ENCODE measurements around the gene KCNQ1.
"Not testable (repeated sequence)": the region's sequence is repeated elsewhere in the genome, so short reads cannot be mapped to it uniquely, and the experiment has no call there.

The KCNQ1 gene

DNA sequence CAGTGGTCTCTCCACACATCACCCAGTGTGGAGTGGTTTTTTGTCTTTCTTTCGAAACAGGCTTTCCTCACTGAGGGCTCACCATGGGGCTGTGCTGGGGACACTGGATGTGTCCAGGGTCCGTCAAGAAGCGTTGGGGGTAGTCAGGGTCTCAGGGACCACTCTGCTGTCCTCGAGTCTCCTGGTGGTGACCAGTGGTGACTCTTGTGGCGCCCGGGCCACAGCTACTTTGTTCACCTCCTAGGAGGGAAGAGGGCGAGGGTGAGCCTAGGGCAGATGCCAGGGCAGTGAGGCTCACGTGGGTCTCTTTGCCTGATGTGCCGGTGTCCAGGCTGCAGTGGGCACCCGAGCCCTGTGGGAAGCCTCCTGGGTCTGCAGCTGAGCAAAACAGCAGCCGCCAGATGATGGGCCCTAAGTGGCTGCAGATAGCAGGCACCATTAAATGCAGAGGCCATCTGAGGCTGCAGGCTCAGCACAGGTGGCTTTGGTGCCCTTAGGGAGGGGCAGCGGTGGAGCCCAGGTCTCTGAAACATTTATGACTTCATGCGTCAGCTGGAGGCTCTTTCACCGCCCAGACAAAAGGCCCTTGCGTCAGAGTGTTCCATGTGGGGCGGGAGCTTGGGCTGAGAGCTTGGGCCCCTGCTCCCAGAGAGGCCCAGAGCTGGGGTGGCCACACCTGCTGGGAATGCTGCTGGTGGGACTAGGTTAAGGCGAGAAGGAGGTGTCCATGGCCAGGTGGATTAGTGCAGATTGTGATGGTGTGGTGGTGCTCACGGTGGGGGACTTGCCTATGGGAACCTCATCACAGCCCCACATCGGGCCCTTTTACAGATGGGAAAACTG lies 29.5 kb downstream of the KCNQ1 start:
- DNase-seq (ENCODE audit: low read depth) = no peak

DNA sequence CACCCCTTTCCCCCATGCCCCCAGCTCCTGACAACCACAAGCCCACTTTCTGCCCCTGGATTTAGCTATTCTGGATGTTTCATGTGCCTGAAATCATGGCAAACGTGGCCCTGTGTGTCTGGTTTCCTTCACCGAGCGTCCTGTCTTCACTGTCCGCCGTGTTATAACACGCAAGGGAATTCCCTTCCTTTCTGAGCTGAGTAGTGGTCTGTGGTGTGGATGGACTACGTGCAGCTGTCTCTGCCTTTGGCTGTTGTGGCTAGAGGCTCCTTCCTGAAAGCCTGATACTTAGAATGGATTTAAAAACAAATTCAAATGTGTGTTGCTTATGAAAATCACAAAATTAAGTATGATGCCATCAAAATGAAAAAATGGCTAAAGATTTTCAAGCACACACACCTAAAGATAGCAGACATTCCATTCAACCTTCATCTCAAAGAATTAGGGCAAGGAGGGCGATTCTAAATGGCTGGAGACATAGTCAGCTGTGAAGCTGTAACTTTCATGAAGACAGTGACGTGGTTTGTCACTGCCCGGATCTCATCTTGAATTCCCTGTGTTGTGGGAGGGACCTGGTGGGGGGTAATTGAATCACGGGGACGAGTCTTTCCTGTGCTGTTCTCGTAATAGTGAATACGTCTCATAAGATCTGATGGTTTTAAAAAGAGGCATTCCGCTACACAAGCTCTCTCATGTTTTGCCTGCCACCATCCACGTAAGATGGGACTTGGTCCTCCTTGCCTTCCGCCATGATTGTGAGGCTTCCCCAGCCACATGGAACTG lies 30.5 kb downstream of the KCNQ1 start:
- DNase-seq (ENCODE audit: low read depth) = no peak

DNA sequence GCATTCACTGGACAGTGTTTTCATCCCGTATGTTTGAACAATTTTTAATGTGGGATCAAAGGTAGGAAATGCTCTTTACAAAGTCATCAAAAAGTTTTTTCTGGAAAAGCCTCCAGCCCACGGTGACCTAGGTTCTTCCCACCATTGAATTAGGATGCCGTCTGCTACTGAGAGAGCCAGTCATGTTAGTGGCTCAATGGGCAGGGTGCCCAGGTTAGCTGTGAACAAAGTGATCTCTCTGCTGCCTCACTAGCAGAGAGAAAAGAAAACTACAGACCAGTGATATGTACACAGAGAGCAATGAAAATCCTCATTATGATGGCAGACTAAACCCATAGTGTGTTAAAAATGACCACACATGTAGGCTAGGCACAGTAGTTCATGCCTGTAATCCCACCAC lies 32.4 kb downstream of the KCNQ1 start:
- DNase-seq (ENCODE audit: low read depth) = no peak

DNA sequence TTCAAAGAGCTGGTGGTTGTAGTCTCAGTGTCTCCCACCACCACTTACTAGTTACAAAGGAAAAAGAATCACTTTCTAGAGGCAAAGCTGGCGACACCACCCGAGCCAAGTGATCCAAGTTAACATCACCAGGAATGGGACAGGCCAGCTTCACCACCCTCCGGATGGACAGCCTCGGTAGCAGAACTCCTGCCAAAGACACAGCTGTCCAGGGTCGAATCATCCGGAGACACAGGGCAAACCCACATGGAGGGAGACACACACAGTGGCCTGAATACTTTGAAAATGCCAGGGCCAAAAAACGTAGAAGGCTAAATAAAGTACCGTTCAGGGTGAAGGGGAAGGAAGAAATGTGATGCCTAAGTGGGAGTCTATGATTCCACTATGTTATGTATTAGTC lies 33.1 kb downstream of the KCNQ1 start:
- DNase-seq (ENCODE audit: low read depth) = no peak

GRCh38 chr11:2480067-2480873 lies 35.5 kb downstream of the KCNQ1 start:
- DNase-seq (ENCODE audit: low read depth) = not testable (repeated sequence)

- no peak for DNase-seq (ENCODE audit: low read depth)
These were observed 36.0 kb downstream of the KCNQ1 start for GRCh38 chr11:2480874-2481220.

DNA sequence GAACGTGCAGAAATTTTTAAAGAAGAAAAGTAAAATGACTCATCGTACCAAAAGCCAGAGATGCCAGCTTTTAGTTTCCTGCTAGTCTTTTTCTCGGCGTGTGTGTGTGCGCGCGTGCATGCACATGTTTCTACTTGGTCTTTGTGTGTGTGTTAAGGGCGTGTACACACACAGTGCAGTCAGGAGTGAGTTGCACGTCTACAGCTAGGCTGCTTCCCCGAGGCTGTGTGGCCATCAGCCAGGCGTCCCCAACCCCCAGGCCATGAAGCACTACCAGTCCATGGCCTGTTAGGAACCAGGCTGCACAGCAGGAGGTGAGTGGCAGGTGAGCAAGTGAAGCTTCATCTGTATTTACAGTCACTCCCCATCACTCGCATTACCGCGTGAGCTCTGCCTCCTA lies 36.4 kb downstream of the KCNQ1 start:
- DNase-seq (ENCODE audit: low read depth) = no peak

DNA sequence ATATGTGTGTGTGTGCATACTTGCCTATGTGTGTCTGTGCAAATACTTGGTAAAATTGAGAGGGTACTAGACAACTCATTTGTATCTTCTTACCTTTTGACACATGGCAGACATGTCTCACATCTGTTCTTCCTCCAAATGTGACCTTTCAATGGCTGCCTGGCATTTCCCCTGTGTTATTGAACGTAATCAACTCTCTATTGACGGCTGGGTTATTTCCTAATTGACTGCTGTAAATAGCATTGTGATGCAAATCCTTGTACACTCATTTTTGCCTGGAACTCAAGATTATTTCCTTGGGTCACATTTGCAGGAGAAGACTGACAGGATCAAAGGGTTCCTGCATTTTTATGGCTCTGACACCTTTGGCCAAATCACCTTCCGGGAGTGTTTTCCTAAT lies 37.4 kb downstream of the KCNQ1 start:
- no peak for DNase-seq (ENCODE audit: low read depth)

DNA sequence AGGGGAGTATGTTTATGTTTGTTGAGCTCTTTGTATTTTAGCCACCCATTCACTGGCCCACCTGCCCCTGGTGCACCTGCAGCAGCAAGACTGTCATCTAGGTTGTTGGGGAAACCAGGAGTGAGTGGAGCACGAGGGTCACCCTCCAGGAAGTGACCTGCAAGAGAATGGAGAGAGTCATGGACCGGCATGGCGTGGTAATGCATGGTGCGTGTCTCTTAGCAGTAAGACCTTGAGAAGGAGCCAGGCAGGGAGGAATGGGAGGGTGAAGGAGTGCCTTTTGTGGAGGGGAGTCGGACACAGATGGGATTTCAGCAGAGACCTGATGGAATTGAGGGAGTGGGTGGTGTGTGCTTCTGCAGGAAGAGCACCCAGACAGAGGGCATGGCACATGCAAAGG lies 37.9 kb downstream of the KCNQ1 start:
- no peak for DNase-seq (ENCODE audit: low read depth)

- no peak for DNase-seq (ENCODE audit: low read depth)
These were observed 38.6 kb downstream of the KCNQ1 start for GRCh38 chr11:2483426-2483825.

GRCh38 chr11:2484576-2485125 lies 39.8 kb downstream of the KCNQ1 start:
- DNase-seq (ENCODE audit: low read depth) = no peak

DNA sequence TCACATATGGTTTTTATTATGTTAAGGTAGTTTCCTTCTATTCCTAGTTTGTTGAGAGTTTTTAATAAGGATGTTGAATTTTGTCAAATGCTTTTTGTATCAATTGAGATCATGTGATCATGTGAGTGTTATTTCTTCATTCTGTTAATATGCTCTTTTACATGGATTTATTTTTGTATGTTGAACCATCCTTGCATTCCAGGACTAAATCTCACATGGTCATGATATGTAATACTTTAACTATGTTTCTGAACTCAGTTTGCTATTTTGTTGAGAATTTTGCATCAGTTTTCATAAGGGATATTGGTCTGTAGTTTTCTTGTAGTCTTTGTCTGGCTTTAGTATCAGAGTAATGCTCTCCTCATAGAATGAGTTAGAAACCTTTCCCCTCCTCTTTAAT lies 43.2 kb downstream of the KCNQ1 start:
- no peak for DNase-seq (ENCODE audit: low read depth)

DNA sequence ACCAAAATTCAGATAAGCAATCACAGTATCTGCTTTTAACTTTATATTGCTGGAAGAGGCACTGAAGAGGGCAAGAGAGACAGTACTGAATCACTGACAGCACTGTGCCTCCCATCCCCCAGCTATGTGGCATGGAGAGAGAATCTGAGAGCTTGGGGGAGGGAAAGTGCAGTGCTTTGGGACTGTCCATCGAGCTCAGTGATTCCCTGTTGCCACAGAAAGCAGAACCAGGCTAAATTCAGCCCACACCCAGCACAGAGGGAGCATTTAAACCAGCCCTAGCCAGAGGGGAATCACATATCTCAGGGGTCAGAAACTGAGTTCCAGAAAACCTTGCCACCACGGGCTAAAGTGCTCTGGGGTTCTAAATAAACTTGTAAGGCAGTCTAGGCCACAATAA lies 44.3 kb downstream of the KCNQ1 start:
- DNase-seq (ENCODE audit: low read depth) = no peak

DNA sequence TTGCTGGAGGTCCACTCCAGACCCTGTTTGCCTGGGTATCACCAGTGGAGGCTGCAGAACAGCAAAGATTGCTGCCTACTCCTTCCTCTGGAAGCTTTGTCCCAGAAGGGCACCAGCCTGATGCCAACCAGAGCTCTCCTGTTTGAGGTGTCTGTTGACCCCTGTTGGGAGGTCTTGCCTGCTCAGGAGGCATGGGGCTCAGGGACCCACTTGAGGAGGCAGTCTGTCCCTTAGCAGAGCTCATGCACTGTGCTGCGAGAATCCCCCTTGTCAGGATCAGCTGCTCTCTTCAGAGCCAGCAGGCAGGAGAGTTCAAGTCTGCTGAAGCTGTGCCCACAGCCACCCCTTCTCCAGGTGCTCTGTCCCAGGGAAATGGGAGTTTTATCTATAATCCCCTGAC lies 53.1 kb downstream of the KCNQ1 start:
- DNase-seq (ENCODE audit: low read depth) = not testable (repeated sequence)

DNA sequence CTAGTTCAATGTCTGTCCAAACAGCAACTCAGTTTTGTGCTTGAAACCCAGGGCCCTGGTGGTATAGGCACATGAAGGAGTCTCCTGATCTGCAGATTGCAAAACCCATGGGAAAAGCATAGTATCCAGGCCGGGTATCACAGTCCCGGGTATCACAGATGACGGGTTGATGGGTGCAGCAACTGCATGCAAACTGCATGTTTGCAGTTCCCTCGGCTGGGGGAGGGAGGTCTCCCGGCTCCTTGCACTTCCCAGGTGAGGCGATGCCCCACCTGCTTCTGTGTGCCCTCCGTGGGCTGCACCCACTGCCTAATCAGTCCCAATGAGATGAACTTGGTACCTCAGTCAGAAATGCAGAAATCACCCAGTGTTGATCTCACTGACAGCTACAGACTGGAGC lies 53.9 kb downstream of the KCNQ1 start:
- no peak for DNase-seq (ENCODE audit: low read depth)

- no peak for DNase-seq (ENCODE audit: low read depth)
These were observed 62.5 kb downstream of the KCNQ1 start for GRCh38 chr11:2507212-2507901.

GRCh38 chr11:2507945-2508749 lies 63.3 kb downstream of the KCNQ1 start:
- DNase-seq (ENCODE audit: low read depth) = no peak

GRCh38 chr11:2508793-2509192 lies 64.0 kb downstream of the KCNQ1 start:
- no peak for DNase-seq (ENCODE audit: low read depth)

GRCh38 chr11:2509481-2510001 lies 64.7 kb downstream of the KCNQ1 start:
- no peak for DNase-seq (ENCODE audit: low read depth)

DNA sequence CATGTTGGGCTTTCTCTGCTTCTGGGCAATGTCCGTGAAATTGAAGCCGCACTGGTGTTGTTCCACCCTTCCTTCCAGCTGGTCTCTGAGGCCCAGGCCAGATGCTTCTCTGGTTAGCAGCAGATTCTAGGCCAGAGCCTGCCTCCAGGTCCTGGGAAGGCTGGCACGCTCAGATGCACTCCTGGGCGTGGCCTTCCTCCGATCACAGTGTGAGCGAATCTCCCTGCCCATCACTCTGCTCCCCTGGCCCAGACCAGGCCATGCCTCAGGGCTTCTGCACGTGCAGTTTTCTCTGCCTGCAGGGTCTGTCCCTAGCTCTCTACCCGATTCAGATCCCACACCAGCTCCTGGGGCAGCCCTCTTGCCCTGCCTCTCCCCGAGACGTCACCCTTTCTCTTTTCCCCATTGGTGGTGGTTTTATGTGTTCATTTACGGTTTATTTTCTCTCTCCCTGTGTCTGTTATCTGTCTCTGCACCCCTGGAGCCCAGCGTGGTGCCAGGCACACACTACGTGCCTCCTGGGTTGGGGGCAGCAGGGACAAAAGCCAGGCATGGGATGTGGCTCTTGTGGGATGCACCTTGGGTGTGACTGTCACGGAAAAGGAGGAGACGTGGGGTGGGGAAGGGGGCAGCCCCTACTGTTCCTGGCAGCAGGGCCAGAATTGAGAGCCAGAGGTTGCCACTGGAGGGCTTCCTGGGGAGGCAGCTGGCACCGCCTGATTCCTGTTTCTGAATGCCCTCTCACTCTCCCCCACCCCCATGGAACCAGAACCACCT lies 66.0 kb downstream of the KCNQ1 start:
- DNase-seq (ENCODE audit: low read depth) = no peak
